MCF 10A (cell line): ENCODE measurements around the gene FMR1NB. TPM values are rescaled to one million over a fixed set of nuclear protein-coding genes. Genes with fewer than 3 reads are reported as not detected.

Source experiments
- Bru-seq: library from RNA; stranded (reverse); fragments of 400-500 nt; gene quantifications from one replicate; lab custom pipeline; 2021; lab: Mats Ljungman, UMichigan
- BruChase-seq, 2 experiments: library from RNA; stranded (reverse); fragments of 400-500 nt; gene quantifications; one replicate each; lab custom pipeline; 2021; lab: Mats Ljungman, UMichigan
- BruUV-seq: library from RNA; stranded (reverse); fragments of 400-500 nt; replicated peaks from 2 replicates; lab custom pipeline; 2021; lab: Mats Ljungman, UMichigan
- CTCF ChIA-PET: fragments of 300-600 bp; sonication (Branson Sonifier 250); formaldehyde crosslinking; extraction: SDS; loops from one replicate; lab custom pipeline; 2021; ENCODE audit warnings: antibody characterized with exemption, inconsistent platforms; lab: Yijun Ruan, JAX
- POLR2A ChIA-PET: fragments of 300-600, 350-650 bp; sonication (Branson Sonifier 250); formaldehyde crosslinking; extraction: SDS; loops from one replicate; lab custom pipeline; 2020; ENCODE audit warnings: antibody characterized with exemption, inconsistent platforms; lab: Yijun Ruan, JAX
- DNase-seq: peaks from one replicate; pipeline ENCODE4 v3.0.0-alpha.2; 2018; ENCODE audit not compliant: unreplicated experiment
- H3K27ac Mint-ChIP-seq: one replicate; pipeline ENCODE4 v1.8.0; 2022; ENCODE audit warnings: mild to moderate bottlenecking, low read depth, mixed read lengths; ENCODE audit not compliant: unreplicated experiment
- H3K27me3 Mint-ChIP-seq: one replicate; pipeline ENCODE4 v1.8.0; 2022; ENCODE audit warnings: mixed read lengths; ENCODE audit not compliant: insufficient read depth, unreplicated experiment
- H3K36me3 Mint-ChIP-seq: one replicate; pipeline ENCODE4 v1.8.0; 2022; ENCODE audit warnings: mild to moderate bottlenecking, moderate library complexity, mixed read lengths; ENCODE audit not compliant: insufficient read depth, unreplicated experiment
- H3K4me1 Mint-ChIP-seq: one replicate; pipeline ENCODE4 v1.8.0; 2022; ENCODE audit warnings: mixed read lengths; ENCODE audit not compliant: insufficient read depth, unreplicated experiment
- H3K4me3 Mint-ChIP-seq: one replicate; pipeline ENCODE4 v1.8.0; 2022; ENCODE audit warnings: mild to moderate bottlenecking, moderate library complexity, mixed read lengths; ENCODE audit not compliant: unreplicated experiment
- H3K9me3 Mint-ChIP-seq: one replicate; pipeline ENCODE4 v1.8.0; 2022; ENCODE audit warnings: mixed read lengths; ENCODE audit not compliant: unreplicated experiment
- intact Hi-C: fragments of 100-400 bp; cut with micrococcal nuclease; formaldehyde crosslinking; loops from 2 replicates; pipeline ENCODE4 v1.14.1; 2022
- long read RNA-seq: library from polyadenylated mRNA; stranded (forward); transcript quantifications from one replicate; pipeline ENCODE4 v2.0.0, GENCODE V29; 2022
- total RNA-seq: library from RNA; stranded (reverse); gene quantifications from 2 replicates; pipeline ENCODE4 v1.2.3, GENCODE V29; 2022
- TF ChIP-seq, protein P1 (sequence below): fragments of 200-600 bp; IDR thresholded peaks from one replicate; pipeline ENCODE4 v1.8.0; 2022; ENCODE audit warnings: antibody characterized with exemption, mild to moderate bottlenecking; ENCODE audit not compliant: unreplicated experiment

FMR1NB gene, protein sequence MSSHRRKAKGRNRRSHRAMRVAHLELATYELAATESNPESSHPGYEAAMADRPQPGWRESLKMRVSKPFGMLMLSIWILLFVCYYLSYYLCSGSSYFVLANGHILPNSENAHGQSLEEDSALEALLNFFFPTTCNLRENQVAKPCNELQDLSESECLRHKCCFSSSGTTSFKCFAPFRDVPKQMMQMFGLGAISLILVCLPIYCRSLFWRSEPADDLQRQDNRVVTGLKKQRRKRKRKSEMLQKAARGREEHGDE
- not detected in 2 replicates for total RNA-seq
- Bru-seq, nascent RNA = percentile 15 among the genes with signal in this experiment
- BruChase-seq, experiment 1, labeled RNA remaining after a 6-hour chase = percentile 15 among the genes with signal in this experiment
- BruChase-seq, experiment 2, labeled RNA remaining after a 2-hour chase = percentile 17 among the genes with signal in this experiment
- long read RNA-seq = 0 reads

DNA sequence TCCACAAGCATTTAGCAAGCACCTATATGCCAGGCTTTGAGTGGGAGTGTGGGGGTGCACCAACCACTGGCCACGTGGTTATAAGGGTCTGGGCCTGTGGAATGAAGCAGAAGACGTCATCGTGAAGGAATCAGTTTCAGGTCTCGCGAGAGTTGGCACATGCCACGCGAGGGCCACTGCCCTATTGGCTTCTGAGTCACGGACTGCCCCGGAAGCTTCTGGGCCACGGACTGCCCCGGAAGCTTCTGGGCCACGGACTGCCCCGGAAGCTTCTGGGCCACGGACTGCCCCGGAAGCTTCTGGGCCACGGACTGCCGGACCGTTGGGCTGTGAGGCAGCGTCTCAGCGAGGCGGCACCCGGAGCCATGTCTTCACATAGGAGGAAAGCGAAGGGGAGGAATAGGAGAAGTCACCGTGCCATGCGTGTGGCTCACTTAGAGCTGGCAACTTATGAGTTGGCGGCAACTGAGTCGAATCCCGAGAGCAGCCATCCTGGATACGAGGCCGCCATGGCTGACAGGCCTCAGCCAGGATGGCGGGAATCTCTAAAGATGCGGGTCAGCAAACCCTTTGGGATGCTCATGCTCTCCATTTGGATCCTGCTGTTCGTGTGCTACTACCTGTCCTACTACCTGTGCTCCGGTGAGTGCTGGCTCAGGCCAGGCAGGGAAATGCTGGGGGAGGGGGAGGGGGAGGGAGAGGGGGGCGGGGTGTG lies at the start of gene FMR1NB:
FMR1NB (plus strand) TSS at position 300 of the 715 bp plus-strand sequence; CDS start at position 366, 66 bp downstream.
- CTCF ChIA-PET = interaction anchor here (0.8 to 1.0 kb wide), 2 partner anchors 9 to 19 kb away, joined by 3 to 4 read pairs; no protein-coding TSS in a partner anchor
- BruUV-seq = no TSS peak
- TF ChIP-seq, protein P1, sequence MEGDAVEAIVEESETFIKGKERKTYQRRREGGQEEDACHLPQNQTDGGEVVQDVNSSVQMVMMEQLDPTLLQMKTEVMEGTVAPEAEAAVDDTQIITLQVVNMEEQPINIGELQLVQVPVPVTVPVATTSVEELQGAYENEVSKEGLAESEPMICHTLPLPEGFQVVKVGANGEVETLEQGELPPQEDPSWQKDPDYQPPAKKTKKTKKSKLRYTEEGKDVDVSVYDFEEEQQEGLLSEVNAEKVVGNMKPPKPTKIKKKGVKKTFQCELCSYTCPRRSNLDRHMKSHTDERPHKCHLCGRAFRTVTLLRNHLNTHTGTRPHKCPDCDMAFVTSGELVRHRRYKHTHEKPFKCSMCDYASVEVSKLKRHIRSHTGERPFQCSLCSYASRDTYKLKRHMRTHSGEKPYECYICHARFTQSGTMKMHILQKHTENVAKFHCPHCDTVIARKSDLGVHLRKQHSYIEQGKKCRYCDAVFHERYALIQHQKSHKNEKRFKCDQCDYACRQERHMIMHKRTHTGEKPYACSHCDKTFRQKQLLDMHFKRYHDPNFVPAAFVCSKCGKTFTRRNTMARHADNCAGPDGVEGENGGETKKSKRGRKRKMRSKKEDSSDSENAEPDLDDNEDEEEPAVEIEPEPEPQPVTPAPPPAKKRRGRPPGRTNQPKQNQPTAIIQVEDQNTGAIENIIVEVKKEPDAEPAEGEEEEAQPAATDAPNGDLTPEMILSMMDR = no peak
- no peak within 1 kb of the TSS for H3K4me3 Mint-ChIP-seq
- intact Hi-C loops = no loop called here
- no peaks in the 10 kb centered on the region for H3K4me1 Mint-ChIP-seq
- no peaks in the 10 kb centered on the region for H3K9me3 Mint-ChIP-seq
- no peaks in the 10 kb centered on the region for H3K27me3 Mint-ChIP-seq
- H3K36me3 Mint-ChIP-seq = peaks cover 7% of the 10 kb centered on the region
- POLR2A ChIA-PET = no interaction called here
- H3K27ac Mint-ChIP-seq = no peak within 1 kb of the TSS
- DNase-seq = no peak

DNA sequence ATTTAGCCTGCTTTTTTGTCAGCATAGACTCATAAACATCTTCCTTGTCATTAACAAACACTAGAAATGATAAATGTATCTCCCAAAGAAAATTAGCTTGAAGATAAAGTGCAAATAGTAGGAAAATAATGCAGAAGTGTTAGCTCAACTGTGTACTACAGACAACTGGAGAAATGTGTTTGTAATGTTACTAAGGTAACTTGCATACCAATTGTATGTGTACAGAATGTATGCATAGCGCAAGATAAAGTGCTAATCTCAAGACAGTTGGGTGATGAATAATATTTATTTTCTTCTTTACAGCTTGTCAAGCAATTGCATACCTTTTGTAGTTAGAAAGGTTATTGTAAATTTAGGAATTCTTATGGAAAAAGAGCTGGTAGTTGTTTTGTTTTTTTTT lies 47.3 kb upstream of the FMR1NB start:
- H3K36me3 Mint-ChIP-seq = peaks cover 47% of the 10 kb centered on the region
- DNase-seq = no peak
- TF ChIP-seq, protein P1 = no peak
- H3K27ac Mint-ChIP-seq = no peak overlapping the region
- CTCF ChIA-PET = no interaction called here
- intact Hi-C loops = no loop called here
- POLR2A ChIA-PET = no interaction called here
- BruUV-seq = no TSS peak
- H3K9me3 Mint-ChIP-seq = peaks cover 7% of the 10 kb centered on the region
- no peaks in the 10 kb centered on the region for H3K27me3 Mint-ChIP-seq
- no peak overlapping the region for H3K4me3 Mint-ChIP-seq
- no peaks in the 10 kb centered on the region for H3K4me1 Mint-ChIP-seq

DNA sequence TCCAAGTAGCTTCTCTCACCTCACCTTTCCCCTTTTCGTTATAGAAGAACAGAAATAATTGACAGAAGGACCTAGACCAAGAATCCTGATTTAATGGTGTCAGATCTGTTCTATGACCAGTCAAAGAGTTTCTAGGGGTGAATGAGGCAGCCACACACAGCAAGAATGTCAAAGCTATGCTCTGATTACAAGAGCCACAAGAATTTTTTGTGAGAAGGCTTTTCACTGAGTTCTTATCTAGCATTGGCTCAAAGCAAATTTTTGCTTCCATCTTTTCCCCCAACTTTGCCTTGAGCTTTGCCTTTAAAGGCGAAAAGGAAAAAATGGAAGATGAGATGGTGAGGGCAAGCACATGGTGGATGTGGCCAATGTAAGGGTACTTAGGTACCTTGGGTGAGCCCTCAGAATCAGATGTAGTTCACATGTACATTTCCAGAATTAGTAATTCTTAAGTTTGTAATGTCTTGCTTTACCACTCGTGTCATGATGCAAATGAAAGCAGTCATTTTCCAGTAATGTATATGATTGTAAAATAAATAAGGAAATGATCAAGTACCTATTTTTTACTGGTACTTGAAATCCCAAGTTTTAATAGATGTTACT lies 45.9 kb upstream of the FMR1NB start:
- Mint-ChIP-seq H3K27ac (no peak overlapping the region), H3K9me3 (peaks cover 7% of the 10 kb centered on the region), H3K4me3 (no peak overlapping the region), H3K36me3 (peaks cover 55% of the 10 kb centered on the region), H3K27me3 (no peaks in the 10 kb centered on the region), H3K4me1 (no peaks in the 10 kb centered on the region)
- ChIA-PET POLR2A (no interaction called here), CTCF (no interaction called here)
- TF ChIP-seq, protein P1 = no peak
- DNase-seq = no peak
- no TSS peak for BruUV-seq
- intact Hi-C loops = no loop called here

DNA sequence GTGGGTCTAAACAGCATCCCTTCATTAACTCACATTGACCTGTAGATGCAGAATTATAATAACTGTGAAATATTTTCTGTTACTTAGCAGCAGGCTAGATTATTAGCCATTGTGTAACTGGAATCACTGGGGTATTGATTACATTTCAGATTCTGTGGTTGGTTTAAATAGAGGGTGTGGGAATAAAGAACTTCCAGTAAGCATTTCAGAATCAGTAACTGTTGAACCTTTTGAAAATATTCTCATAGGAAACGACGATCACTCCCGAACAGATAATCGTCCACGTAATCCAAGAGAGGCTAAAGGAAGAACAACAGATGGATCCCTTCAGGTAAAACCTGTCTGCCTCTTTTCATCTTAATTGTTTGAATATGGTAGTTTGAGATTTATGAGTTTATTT lies 35.9 kb upstream of the FMR1NB start:
- Mint-ChIP-seq H3K27ac (no peak overlapping the region), H3K4me1 (no peaks in the 10 kb centered on the region), H3K9me3 (peaks cover 7% of the 10 kb centered on the region), H3K4me3 (no peak overlapping the region), H3K36me3 (peaks cover 58% of the 10 kb centered on the region), H3K27me3 (no peaks in the 10 kb centered on the region)
- ChIA-PET POLR2A (no interaction called here), CTCF (no interaction called here)
- no TSS peak for BruUV-seq
- intact Hi-C loops = no loop called here
- DNase-seq = no peak
- TF ChIP-seq, protein P1 = no peak
